ENCODE results near the gene MRC2. TPM values are rescaled to one million over a fixed set of nuclear protein-coding genes. Genes with fewer than 3 reads are reported as not detected.

MRC2 gene
- total RNA-seq, 1 donor from 2014 or later, result 30.7 TPM

GRCh38 chr17:62727916-62728672, 100.6 kb downstream of the MRC2 start:
- no peak overlapping the region for H3K4me3 Mint-ChIP-seq
- H3K4me1 Mint-ChIP-seq, result peaks cover 31% of the 10 kb centered on the region
- peaks cover 3% of the 10 kb centered on the region for H3K9me3 Mint-ChIP-seq
- H3K36me3 Mint-ChIP-seq (ENCODE audit: low read depth), result no peaks in the 10 kb centered on the region
- H3K27ac Mint-ChIP-seq (ENCODE audit: unreplicated experiment), result no peak overlapping the region
- H3K27me3 Mint-ChIP-seq (ENCODE audit: low read depth), result no peaks in the 10 kb centered on the region
- no peak for TF ChIP-seq CTCF (conservative IDR thresholded peaks at IDR 0.05)
- DNase-seq (ENCODE audit: low read depth, low spot score), result no peak

- no peak overlapping the region for H3K27ac Mint-ChIP-seq (ENCODE audit: unreplicated experiment)
- no peak for TF ChIP-seq CTCF (conservative IDR thresholded peaks at IDR 0.05)
- H3K9me3 Mint-ChIP-seq, result peaks cover 3% of the 10 kb centered on the region
- no peak overlapping the region for H3K4me3 Mint-ChIP-seq
- DNase-seq (ENCODE audit: low read depth, low spot score), result no peak
- H3K4me1 Mint-ChIP-seq, result peaks cover 16% of the 10 kb centered on the region
- no peaks in the 10 kb centered on the region for H3K27me3 Mint-ChIP-seq (ENCODE audit: low read depth)
- no peaks in the 10 kb centered on the region for H3K36me3 Mint-ChIP-seq (ENCODE audit: low read depth)
These were observed 104.7 kb downstream of the MRC2 start for GRCh38 chr17:62732125-62732524.

GRCh38 chr17:62735044-62735651, 107.7 kb downstream of the MRC2 start:
- Mint-ChIP-seq H3K4me1 (peaks cover 11% of the 10 kb centered on the region), H3K27me3 (ENCODE audit: low read depth) (no peaks in the 10 kb centered on the region), H3K9me3 (no peaks in the 10 kb centered on the region), H3K27ac (ENCODE audit: unreplicated experiment) (no peak overlapping the region), H3K4me3 (no peak overlapping the region), H3K36me3 (ENCODE audit: low read depth) (no peaks in the 10 kb centered on the region)
- TF ChIP-seq CTCF (conservative IDR thresholded peaks at IDR 0.05), result no peak
- DNase-seq (ENCODE audit: low read depth, low spot score), result no peak

- DNase-seq (ENCODE audit: low read depth, low spot score), result no peak
- TF ChIP-seq CTCF (conservative IDR thresholded peaks at IDR 0.05), result no peak
- no peak overlapping the region for H3K4me3 Mint-ChIP-seq
- H3K27ac Mint-ChIP-seq (ENCODE audit: unreplicated experiment), result no peak overlapping the region
- H3K27me3 Mint-ChIP-seq (ENCODE audit: low read depth), result no peaks in the 10 kb centered on the region
- H3K36me3 Mint-ChIP-seq (ENCODE audit: low read depth), result no peaks in the 10 kb centered on the region
- no peaks in the 10 kb centered on the region for H3K9me3 Mint-ChIP-seq
- H3K4me1 Mint-ChIP-seq, result peaks cover 6% of the 10 kb centered on the region
These were observed 110.0 kb downstream of the MRC2 start for GRCh38 chr17:62737513-62737912.

- no peak overlapping the region for H3K27ac Mint-ChIP-seq (ENCODE audit: unreplicated experiment)
- peaks cover 6% of the 10 kb centered on the region for H3K4me1 Mint-ChIP-seq
- H3K4me3 Mint-ChIP-seq, result no peak overlapping the region
- no peak for TF ChIP-seq CTCF (conservative IDR thresholded peaks at IDR 0.05)
- no peak for DNase-seq (ENCODE audit: low read depth, low spot score)
- no peaks in the 10 kb centered on the region for H3K27me3 Mint-ChIP-seq (ENCODE audit: low read depth)
- no peaks in the 10 kb centered on the region for H3K9me3 Mint-ChIP-seq
- no peaks in the 10 kb centered on the region for H3K36me3 Mint-ChIP-seq (ENCODE audit: low read depth)
These were observed 110.8 kb downstream of the MRC2 start for GRCh38 chr17:62738281-62738680.
